GM19240 (cell line): ENCODE results near the gene HSD3B1.
"Not testable (repeated sequence)": the region's sequence is repeated elsewhere in the genome, so short reads cannot be mapped to it uniquely, and the experiment has no call there.

Source experiments
- DNase-seq: peaks from one replicate; pipeline ENCODE4 v3.0.0; 2011; ENCODE audit warnings: low spot score; ENCODE audit not compliant: insufficient read length

The HSD3B1 gene

GRCh38 chr1:119490925-119491324 lies 16.1 kb upstream of the HSD3B1 start:
- no peak for DNase-seq

GRCh38 chr1:119492763-119493162 lies 14.2 kb upstream of the HSD3B1 start:
- DNase-seq, result no peak

GRCh38 chr1:119504831-119505230 lies 2.2 kb upstream of the HSD3B1 start:
- no peak for DNase-seq

- DNase-seq, result no peak
Measured at GRCh38 chr1:119510046-119510445, 3.0 kb downstream of the HSD3B1 start.

- no peak for DNase-seq
Measured at GRCh38 chr1:119515221-119515620, 8.2 kb downstream of the HSD3B1 start.

GRCh38 chr1:119516247-119516646 lies 9.2 kb downstream of the HSD3B1 start:
- DNase-seq, result no peak

GRCh38 chr1:119516680-119517079 lies 9.7 kb downstream of the HSD3B1 start:
- DNase-seq, result no peak

- DNase-seq, result not testable (repeated sequence)
Measured at GRCh38 chr1:119517667-119518066, 10.7 kb downstream of the HSD3B1 start.

GRCh38 chr1:119531606-119532323 lies 24.8 kb downstream of the HSD3B1 start:
- DNase-seq, result no peak

GRCh38 chr1:119532324-119532910 lies 25.4 kb downstream of the HSD3B1 start:
- DNase-seq, result no peak

GRCh38 chr1:119535381-119535780 lies 28.4 kb downstream of the HSD3B1 start:
- DNase-seq, result no peak

GRCh38 chr1:119537966-119538365 lies 31.0 kb downstream of the HSD3B1 start:
- no peak for DNase-seq

- DNase-seq, result no peak
Measured at GRCh38 chr1:119539636-119540035, 32.6 kb downstream of the HSD3B1 start.

- DNase-seq, result no peak
Measured at GRCh38 chr1:119541389-119541788, 34.4 kb downstream of the HSD3B1 start.

- no peak for DNase-seq
Measured at GRCh38 chr1:119542492-119542946, 35.5 kb downstream of the HSD3B1 start.

GRCh38 chr1:119544165-119544762 lies 37.3 kb downstream of the HSD3B1 start:
- DNase-seq, result no peak

- DNase-seq, result no peak
Measured at GRCh38 chr1:119546641-119547040, 39.6 kb downstream of the HSD3B1 start.

GRCh38 chr1:119547306-119547705 lies 40.3 kb downstream of the HSD3B1 start:
- DNase-seq, result no peak

- DNase-seq, result no peak
Measured at GRCh38 chr1:119547805-119548204, 40.8 kb downstream of the HSD3B1 start.

- no peak for DNase-seq
Measured at GRCh38 chr1:119549719-119550132, 42.7 kb downstream of the HSD3B1 start.

- DNase-seq, result no peak
Measured at GRCh38 chr1:119550381-119550780, 43.4 kb downstream of the HSD3B1 start.

- DNase-seq, result no peak
Measured at GRCh38 chr1:119551218-119551617, 44.2 kb downstream of the HSD3B1 start.

GRCh38 chr1:119552656-119553055 lies 45.6 kb downstream of the HSD3B1 start:
- not testable (repeated sequence) for DNase-seq
